Right ventricle myocardium inferior (tissue), 1 donor: ENCODE measurements around the gene PUS1. TPM values are rescaled to one million over a fixed set of nuclear protein-coding genes. Genes with fewer than 3 reads are reported as not detected.

ENCODE experiments used
- ATAC-seq: fragments of 200-7000 bp; cut with Tn5 transposase; one replicate; pipeline ENCODE4 v1.9.1; 2020; ENCODE audit warnings: mild to moderate bottlenecking, moderate library complexity
- DNase-seq: peaks from one replicate; pipeline ENCODE4 v3.0.0; 2021; ENCODE audit errors: missing footprints
- intact Hi-C: fragments of 100-400 bp; cut with DNase I; formaldehyde crosslinking; loops from one replicate; pipeline ENCODE4 v1.11.0; 2022
- total RNA-seq: library from RNA; stranded (reverse); fragmentation: NEBNext Ultra II Directional; extraction: Animal tissue kit (Norgen Biotek cat#: 25700); gene quantifications from one replicate; pipeline ENCODE4 v1.2.1, GENCODE V29; 2021
- donor health status: DM: no; HTN: yes; CAD: no; lungs with severe emphysema.

Gene PUS1
- total RNA-seq, 1 donor from 2014 or later: 9.4 TPM

- peak; percentile 93 for DNase-seq
- ATAC-seq: peak; percentile 86
- intact Hi-C loops: loop anchor here (2.0 kb wide), 1 partner anchor 16 kb away; no protein-coding TSS in a partner anchor
Measured at GRCh38 chr12:131912518-131913274, 16.4 kb upstream of the PUS1 start.

GRCh38 chr12:131913666-131914065 lies 15.4 kb upstream of the PUS1 start:
- ATAC-seq (no peak), DNase-seq (peak; percentile 58)
- intact Hi-C loops: loop anchor here (2.0 kb wide), 1 partner anchor 17 kb away; no protein-coding TSS in a partner anchor

GRCh38 chr12:131914179-131914702 lies 14.8 kb upstream of the PUS1 start:
- DNase-seq: peak; percentile 23
- intact Hi-C loops: no loop called here

GRCh38 chr12:131915000-131915689 lies 13.9 kb upstream of the PUS1 start:
- intact Hi-C loops: no loop called here
- no peak for ATAC-seq
- no peak for DNase-seq

More at GRCh38 chr12:131914179-131914702, 14.8 kb upstream of the PUS1 start:
- no peak for ATAC-seq

- intact Hi-C loops: no loop called here
- DNase-seq: no peak
- ATAC-seq: no peak
Measured at GRCh38 chr12:131915823-131916222, 13.3 kb upstream of the PUS1 start.

GRCh38 chr12:131916306-131917138 lies 12.6 kb upstream of the PUS1 start:
- intact Hi-C loops: no loop called here
- DNase-seq: no peak
- no peak for ATAC-seq

GRCh38 chr12:131917139-131917710 lies 11.9 kb upstream of the PUS1 start:
- no peak for DNase-seq
- intact Hi-C loops: no loop called here
- ATAC-seq: no peak

- intact Hi-C loops: no loop called here
- no peak for DNase-seq
- no peak for ATAC-seq
Measured at GRCh38 chr12:131917711-131918306, 11.3 kb upstream of the PUS1 start.

GRCh38 chr12:131918311-131919050 lies 10.6 kb upstream of the PUS1 start:
- ATAC-seq: no peak
- DNase-seq: no peak
- intact Hi-C loops: no loop called here

- ATAC-seq (no peak), DNase-seq (no peak)
- intact Hi-C loops: no loop called here
Measured at GRCh38 chr12:131919051-131919347, 10.1 kb upstream of the PUS1 start.

GRCh38 chr12:131919366-131920156 lies 9.5 kb upstream of the PUS1 start:
- intact Hi-C loops: no loop called here
- DNase-seq (no peak), ATAC-seq (no peak)

- ATAC-seq (no peak), DNase-seq (no peak)
- intact Hi-C loops: no loop called here
Measured at GRCh38 chr12:131920157-131920508, 8.9 kb upstream of the PUS1 start.

- no peak for DNase-seq
- peak; percentile 80 for ATAC-seq
- intact Hi-C loops: no loop called here
Measured at GRCh38 chr12:131920902-131921840, 7.9 kb upstream of the PUS1 start.

GRCh38 chr12:131921866-131922769 lies 7.0 kb upstream of the PUS1 start:
- intact Hi-C loops: no loop called here
- no peak for DNase-seq
- peak; percentile 75 for ATAC-seq

- intact Hi-C loops: no loop called here
- no peak for ATAC-seq
- DNase-seq: no peak
Measured at GRCh38 chr12:131922772-131923171, 6.3 kb upstream of the PUS1 start.
